DMS 273 treated with DMSO at 0.1 percent for 48 hours (cell line): ENCODE data around the gene PCDH9.

ENCODE experiments used
- DNase-seq: peaks from one replicate; lab custom pipeline; 2025; lab: John Stamatoyannopoulos, UW

PCDH9 gene

DNA sequence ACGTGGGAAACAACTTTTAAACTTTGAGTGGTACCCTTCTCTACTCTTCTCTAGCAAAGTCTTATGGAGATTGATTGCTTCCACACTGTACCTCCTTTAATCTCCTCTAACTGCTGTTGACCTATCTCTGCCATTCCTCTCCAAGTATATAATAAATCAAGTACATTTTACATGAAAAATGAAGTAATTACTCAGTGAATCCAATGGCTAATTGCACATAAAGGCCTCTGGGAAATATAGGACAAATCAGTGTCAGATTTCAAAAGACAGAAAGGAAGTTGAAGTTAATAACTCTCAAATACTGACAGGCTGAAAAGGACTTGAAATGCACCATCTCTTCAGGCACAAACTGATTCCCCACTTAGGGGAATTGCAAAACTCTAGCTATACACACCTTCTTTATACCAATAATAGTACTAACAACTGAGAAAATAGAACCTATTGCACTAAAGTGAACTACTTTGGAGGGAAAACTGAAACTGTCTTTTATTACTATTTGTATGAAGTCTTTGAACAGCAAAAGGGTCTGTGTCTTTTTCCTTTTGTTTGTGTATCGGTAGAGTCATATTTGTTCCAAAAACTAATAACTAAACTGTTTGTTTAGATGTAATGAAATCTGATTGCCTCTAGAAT lies 701.1 kb downstream of the PCDH9 start:
- no peak for DNase-seq

GRCh38 chr13:66528180-66528579 lies 702.0 kb downstream of the PCDH9 start:
- DNase-seq, result no peak

DNA sequence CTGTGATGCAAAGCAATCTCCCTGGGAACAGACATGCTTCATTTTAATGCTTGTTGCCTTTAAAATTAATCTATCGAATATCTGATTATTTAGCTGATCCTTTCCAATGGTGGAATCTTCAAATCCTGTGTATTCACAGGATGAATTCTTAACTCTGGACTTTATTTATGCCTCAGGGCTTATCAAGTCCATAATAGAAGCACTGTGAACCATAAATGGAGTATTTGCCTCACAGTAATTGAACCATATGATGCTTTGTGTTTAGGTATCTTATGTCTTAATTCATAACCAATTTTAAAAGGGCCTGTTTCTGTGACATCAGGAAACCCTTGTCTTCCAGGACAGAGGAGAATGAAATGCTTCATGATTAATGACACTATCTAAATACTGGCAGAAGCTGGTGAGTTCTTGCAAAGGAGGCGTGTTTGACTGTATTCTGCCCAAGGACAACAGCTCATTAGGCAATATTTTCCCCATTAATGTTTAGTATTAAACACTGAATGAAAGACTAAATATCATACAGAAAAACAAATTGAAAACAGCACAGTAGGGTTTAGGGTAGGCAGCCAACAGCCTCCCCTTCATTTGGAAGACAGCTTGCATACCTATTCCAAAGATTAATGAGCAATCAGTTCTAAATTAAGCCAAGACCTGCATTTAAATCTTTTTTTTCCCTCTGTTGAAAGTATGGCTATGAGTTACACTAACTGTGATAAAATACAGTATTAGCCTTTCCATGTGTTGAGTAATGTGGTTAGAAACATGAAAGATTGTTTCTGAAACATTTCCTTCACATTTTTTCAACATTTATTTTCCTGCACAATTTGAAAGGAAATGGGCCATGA lies 709.4 kb downstream of the PCDH9 start:
- DNase-seq, result no peak

DNA sequence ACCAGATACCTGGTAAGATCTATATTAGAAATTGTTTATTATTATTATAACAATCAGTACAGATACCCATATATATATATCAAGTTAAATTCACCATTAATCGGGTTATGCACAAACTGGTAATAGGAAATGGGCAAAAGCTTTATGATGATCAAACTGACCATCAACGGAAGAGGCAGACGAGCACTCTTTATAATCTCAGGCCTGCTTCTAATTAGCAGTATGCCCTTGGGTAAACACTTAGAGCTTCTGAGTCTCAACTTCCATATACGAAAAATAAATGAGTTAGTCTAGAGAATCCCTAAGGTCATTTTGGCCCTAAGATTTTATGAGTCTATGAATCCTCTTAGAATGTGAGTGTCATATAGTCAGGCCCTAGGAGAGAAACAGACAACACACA lies 710.9 kb downstream of the PCDH9 start:
- DNase-seq, result no peak

DNA sequence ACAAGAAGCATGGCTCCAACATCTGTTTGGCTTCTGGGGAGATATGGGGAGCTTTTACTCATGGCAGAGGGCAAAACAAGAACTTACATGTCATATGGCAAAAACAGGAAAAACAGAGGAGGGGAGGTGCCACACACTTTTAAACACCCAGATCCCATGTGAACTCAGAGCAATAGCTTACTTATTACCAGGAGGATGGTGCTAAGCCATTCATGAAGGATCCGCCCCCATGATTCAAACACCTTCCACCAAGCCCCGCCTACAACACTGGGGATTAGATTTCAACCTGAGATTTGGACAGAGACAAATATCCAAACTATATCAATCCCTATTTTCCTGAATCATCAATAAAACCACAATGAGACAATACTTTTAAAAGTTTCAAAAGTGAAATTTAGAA lies 712.1 kb downstream of the PCDH9 start:
- DNase-seq, result no peak

DNA sequence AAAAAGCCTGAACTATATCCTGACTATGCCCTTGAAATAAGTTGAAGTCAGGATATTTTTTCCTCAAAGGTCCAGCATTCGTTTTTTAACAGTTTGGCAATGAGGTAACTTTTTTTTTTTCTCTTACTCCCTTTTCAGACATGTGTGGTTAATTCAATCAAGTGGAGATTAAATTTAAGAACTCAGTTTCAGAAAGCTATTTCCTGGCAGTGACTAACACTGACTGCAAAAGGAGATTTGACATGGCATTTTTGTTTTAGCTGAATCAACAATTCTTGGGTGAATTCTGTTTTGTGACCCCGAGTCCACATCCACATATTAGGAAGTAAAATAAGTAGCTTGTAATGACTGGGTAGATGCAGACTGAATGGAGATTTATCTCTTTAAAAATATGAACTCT lies 716.4 kb downstream of the PCDH9 start:
- DNase-seq, result no peak

GRCh38 chr13:66509175-66509574 lies 721.0 kb downstream of the PCDH9 start:
- DNase-seq, result no peak

- no peak for DNase-seq
Observed at GRCh38 chr13:66508153-66508909, 721.8 kb downstream of the PCDH9 start.

DNA sequence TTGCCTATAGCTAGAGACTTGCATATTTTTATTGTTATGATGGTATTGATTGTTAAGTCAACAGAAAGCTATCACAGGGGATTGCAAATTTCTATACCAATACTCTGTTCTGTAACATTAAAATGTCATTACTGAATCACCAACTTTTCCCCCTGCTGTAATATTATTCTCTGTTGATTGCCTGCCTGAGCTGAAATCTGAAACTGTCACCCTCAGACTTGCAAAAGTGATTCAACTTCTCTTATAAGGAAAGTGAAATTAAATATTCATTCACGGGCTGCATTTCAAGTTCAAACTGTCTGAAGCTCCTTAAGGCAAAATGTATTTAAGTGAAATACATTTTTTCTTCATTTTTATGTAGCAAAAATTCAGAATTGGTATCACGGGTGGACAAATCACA lies 723.2 kb downstream of the PCDH9 start:
- DNase-seq, result no peak

- no peak for DNase-seq
Observed at GRCh38 chr13:66506051-66506777, 723.9 kb downstream of the PCDH9 start.

DNA sequence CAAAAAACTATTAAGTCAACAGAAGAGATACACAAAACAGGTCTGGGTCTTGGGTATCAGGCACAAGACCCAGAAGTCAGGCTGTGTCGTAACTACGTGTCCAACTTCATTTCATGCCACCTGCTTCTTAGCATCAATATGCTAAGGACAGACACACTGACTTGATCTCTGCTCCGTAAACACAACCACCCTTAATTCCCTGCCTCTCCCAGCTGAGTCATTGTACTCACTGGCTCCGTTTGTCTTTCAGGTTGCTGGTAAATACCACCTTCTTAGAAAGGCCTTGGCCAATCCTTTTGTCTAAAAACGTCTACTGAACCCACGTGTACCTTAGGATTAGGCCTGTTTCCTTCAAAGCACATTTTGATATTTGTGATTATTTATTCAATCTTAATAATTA lies 726.2 kb downstream of the PCDH9 start:
- no peak for DNase-seq

- no peak for DNase-seq
Observed at GRCh38 chr13:66501181-66501580, 729.0 kb downstream of the PCDH9 start.

DNA sequence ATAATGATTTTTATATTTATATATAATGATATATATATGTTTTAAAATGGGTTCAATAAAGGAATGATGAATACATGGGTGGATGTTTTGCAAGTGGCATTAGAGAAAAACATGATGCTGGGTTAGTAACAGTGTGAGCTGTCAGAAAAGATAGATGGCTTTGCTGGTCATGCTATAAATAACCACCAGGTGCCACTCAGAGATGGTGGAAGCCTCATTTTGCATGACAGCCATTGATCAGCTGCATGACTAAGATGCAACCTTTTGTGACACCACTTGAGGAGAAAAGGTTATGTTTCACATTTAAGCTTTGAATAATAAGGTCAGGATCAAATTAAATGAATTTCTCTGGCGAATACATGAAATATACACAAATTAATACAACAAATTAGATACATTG lies 737.7 kb downstream of the PCDH9 start:
- no peak for DNase-seq

- DNase-seq, result no peak
Observed at GRCh38 chr13:66491251-66491650, 738.9 kb downstream of the PCDH9 start.

- DNase-seq, result no peak
Observed at GRCh38 chr13:66489586-66489985, 740.5 kb downstream of the PCDH9 start.

- no peak for DNase-seq
Observed at GRCh38 chr13:66489172-66489571, 741.0 kb downstream of the PCDH9 start.

- DNase-seq, result no peak
Observed at GRCh38 chr13:66483712-66484111, 746.4 kb downstream of the PCDH9 start.

DNA sequence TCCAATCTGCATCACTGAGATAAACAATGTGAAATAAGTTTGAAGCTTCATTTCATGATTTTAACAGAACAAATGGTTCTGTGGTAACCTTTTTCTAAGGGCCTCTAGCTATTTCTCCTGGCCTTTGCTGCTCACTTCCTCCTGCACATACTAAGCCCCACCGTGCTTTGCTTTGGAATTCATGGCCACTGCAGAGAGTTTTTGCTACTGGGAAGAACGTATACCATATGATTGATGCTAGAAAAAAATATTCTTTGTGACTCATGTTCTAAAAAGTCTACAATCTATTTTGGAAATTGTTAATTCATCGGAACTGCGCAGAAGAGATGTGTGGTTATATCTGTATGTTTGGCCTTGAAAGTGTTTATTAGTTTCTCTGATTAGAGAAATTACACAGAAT lies 747.3 kb downstream of the PCDH9 start:
- no peak for DNase-seq

DNA sequence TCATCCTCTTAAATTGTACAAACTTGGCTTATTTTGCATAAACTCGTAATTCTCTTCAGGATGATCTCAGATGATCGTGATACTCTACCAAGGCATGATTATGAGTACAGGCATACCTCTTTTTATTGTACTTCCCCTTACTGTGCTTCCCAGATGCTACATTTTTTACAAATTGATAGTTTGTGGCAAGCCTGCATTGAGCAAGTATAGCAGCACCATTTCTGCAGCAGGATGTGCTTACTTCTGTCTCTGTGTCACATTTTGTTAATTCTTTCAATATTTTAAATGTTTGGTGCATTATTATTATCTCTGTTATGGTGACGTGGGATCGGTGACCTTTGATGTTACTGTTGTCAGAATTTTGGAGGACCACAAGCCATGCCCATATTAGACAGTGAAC lies 752.3 kb downstream of the PCDH9 start:
- DNase-seq, result no peak

DNA sequence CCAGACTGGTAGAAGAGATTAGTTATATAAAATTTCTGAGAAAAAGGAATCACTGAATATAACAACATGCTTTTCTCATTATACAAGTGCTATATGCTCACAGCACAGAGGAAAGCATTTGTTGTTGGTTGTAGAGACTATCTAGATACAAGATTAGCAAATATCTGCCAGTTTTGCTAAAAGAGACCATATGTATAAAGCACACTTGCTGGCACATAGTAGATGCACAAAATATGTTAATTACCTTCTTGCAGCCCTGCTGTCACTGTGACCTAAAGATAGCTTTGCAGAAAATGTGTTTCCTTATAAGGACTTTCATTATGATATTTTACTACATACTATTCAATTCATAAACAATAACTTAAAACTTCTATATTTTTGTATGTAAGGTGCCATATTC lies 755.1 kb downstream of the PCDH9 start:
- DNase-seq, result no peak

DNA sequence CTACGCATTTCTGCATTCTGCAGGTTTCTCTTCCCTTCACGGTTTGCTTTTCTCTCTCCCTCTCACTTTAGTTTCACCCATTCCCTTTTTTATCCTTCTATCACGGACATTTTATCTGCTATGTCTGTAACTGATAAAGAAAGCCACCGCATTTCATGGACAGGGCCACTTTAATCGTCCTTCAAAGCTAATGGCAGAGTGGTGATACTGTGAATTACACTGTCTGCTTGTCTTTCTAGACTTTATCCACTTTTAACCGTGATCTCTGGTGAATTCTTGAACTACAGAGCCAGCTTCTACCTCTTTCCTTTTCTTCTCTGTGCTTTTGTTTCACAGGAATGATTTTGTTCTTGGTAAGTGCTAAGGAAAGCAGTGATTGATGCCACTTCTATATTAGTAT lies 760.4 kb downstream of the PCDH9 start:
- no peak for DNase-seq

DNA sequence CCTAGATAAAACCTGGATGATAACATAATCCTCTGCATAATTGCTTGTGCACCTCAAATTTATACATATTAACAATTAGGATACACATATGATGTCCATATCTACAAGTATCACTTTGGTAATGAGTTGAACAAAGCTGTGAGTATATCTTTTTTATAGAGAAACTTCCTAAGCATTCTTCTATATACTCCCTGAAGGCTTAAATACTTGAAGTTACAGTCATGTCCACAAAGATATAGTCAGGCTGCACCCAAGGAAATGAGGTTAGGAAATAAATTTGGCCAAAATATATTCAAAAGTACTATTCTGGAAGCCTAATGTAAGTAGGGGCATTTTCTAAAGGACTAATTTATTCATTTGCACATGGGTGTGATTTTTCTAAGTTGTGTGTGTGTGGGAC lies 761.5 kb downstream of the PCDH9 start:
- no peak for DNase-seq
